Uterus (tissue), 2 donors: ENCODE results near the gene PIR.

Experiments
- POLR2A ChIP-seq, 2 donors: fragments of 450-650 bp; IDR thresholded peaks; one replicate each; pipeline ENCODE4 v1.6.1; 2016; ENCODE audit warnings: antibody characterized with exemption in 2 of 2, mild to moderate bottlenecking in 1 of 2, moderate library complexity in 1 of 2
- TF ChIP-seq, protein P1 (sequence below), 4 experiments: fragments of 200-600 bp in 2 of 4; fragments of 450-650 bp in 2 of 4; sonication (generic) in 2 of 4; IDR thresholded peaks; one replicate each; pipeline ENCODE4 v1.5.1; 2016 to 2019; ENCODE audit warnings: antibody characterized with exemption in 4 of 4, mild to moderate bottlenecking in 2 of 4, moderate library complexity in 1 of 4

DNA sequence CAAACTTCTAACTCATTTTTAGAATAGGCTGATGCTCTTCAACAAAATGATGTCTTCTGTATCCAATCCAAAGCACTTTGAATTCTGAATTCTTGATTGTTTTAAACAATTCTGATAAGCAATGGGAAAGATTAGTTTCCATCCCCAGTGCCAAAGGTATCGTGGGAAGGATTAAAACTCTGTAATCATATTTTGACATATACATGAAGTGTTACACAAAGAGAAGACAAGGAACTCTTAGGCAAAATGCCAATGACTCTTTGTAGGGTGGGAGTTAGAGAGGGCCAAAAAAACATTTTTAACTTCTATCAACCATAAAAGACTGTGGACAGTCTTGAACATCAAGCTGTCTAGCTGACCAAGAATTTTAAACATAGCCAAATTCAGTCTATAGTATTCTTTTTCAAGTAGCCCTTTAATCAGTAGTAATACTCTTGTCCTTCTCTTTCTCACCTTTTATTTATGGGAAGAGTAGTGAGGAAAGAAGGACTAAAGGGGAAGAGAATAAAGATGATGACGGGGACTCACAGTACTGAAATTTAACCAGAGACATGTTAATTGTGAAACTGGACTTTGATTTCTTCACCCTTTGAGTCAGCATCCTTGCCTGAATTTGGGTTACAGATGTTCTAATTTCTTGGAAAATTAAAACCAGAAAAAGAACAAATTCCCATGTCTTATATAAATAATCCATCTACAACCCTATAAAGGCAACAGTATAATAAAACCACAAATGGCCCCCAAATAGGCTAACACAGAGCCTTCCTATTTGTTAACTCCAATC, 57.1 kb downstream of the PIR start:
- TF ChIP-seq, protein P1, sequence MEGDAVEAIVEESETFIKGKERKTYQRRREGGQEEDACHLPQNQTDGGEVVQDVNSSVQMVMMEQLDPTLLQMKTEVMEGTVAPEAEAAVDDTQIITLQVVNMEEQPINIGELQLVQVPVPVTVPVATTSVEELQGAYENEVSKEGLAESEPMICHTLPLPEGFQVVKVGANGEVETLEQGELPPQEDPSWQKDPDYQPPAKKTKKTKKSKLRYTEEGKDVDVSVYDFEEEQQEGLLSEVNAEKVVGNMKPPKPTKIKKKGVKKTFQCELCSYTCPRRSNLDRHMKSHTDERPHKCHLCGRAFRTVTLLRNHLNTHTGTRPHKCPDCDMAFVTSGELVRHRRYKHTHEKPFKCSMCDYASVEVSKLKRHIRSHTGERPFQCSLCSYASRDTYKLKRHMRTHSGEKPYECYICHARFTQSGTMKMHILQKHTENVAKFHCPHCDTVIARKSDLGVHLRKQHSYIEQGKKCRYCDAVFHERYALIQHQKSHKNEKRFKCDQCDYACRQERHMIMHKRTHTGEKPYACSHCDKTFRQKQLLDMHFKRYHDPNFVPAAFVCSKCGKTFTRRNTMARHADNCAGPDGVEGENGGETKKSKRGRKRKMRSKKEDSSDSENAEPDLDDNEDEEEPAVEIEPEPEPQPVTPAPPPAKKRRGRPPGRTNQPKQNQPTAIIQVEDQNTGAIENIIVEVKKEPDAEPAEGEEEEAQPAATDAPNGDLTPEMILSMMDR (IDR thresholded peaks at IDR 0.05) = no peak
- TF ChIP-seq POLR2A (IDR thresholded peaks at IDR 0.05) = no peak
